Measurements from ENCODE around the gene KLLN.
"Not testable (repeated sequence)": the region's sequence is repeated elsewhere in the genome, so short reads cannot be mapped to it uniquely, and the experiment has no call there.

Gene KLLN

GRCh38 chr10:87863053-87863943, at the start of gene KLLN, which contains the start of gene PTEN:
Gene KLLN, minus strand, starts transcription at chr10:87863533. Its CDS starts 1,046 bp downstream, at chr10:87862487.
Gene PTEN, plus strand, starts transcription at chr10:87863625. Its CDS starts 845 bp downstream, at chr10:87864470.
- peak within 1 kb of the TSS; percentile 24; the same call in 1 of the 2 replicates for H2AFZ ChIP-seq (ENCODE audit: low read depth)
- no peak for TF ChIP-seq CTCF (conservative IDR thresholded peaks at IDR 0.05; ENCODE audit: low read depth, low read length)

GRCh38 chr10:87903396-87903795, 40.1 kb upstream of the KLLN start:
- peaks cover 100% of the 10 kb centered on the region for H3K79me2 ChIP-seq (ENCODE audit: insufficient read depth, low read depth)
- H3K4me3 ChIP-seq (IDR thresholded peaks at IDR 0.05; ENCODE audit: insufficient read depth, low read depth, low read length); H3K4me2 ChIP-seq; H3K27me3 ChIP-seq (ENCODE audit: insufficient read depth, low read depth); H3K27ac ChIP-seq; H3K9ac ChIP-seq; H2AFZ ChIP-seq (ENCODE audit: low read depth): not testable (repeated sequence)
- H3K36me3 ChIP-seq (ENCODE audit: insufficient read depth), result peaks cover 11% of the 10 kb centered on the region
- peaks cover 71% of the 10 kb centered on the region for H4K20me1 ChIP-seq (ENCODE audit: insufficient read depth)
- H3K4me1 ChIP-seq (ENCODE audit: low read depth, poor library complexity, severe bottlenecking), result peaks cover 63% of the 10 kb centered on the region

More at GRCh38 chr10:87863053-87863943, at the start of gene KLLN, which contains the start of gene PTEN:
- peak within 1 kb of the TSS; percentile 100 for H3K4me2 ChIP-seq
- H3K4me1 ChIP-seq (ENCODE audit: low read depth, poor library complexity, severe bottlenecking), result peaks cover 25% of the 10 kb centered on the region
- H3K9ac ChIP-seq, result peak within 1 kb of the TSS; percentile 94
- H3K4me3 ChIP-seq (IDR thresholded peaks at IDR 0.05; ENCODE audit: insufficient read depth, low read depth, low read length), result peak within 1 kb of the TSS; percentile 8
- peak within 1 kb of the TSS; percentile 98 for H3K27ac ChIP-seq
- H3K36me3 ChIP-seq (ENCODE audit: insufficient read depth), result peaks cover 10% of the 10 kb centered on the region; the same call in 1 of the 2 replicates
- H3K79me2 ChIP-seq (ENCODE audit: insufficient read depth, low read depth), result peaks cover 78% of the 10 kb centered on the region
- H4K20me1 ChIP-seq (ENCODE audit: insufficient read depth), result no peaks in the 10 kb centered on the region; the same call in 1 of the 2 replicates
- H3K27me3 ChIP-seq (ENCODE audit: insufficient read depth, low read depth), result no peaks in the 10 kb centered on the region

GRCh38 chr10:87897957-87898356, 34.6 kb upstream of the KLLN start:
- peaks cover 65% of the 10 kb centered on the region for H4K20me1 ChIP-seq (ENCODE audit: insufficient read depth)

GRCh38 chr10:87896216-87896615, 32.9 kb upstream of the KLLN start:
- peaks cover 100% of the 10 kb centered on the region for H3K79me2 ChIP-seq (ENCODE audit: insufficient read depth, low read depth)
- H3K27me3 ChIP-seq (ENCODE audit: insufficient read depth, low read depth), result no peaks in the 10 kb centered on the region
- no peak overlapping the region for H3K27ac ChIP-seq
- H2AFZ ChIP-seq (ENCODE audit: low read depth), result no peak overlapping the region
- 0 out of 2 replicates have a peak, but pooled peaks cover 6% of the 10 kb centered on the region for H3K36me3 ChIP-seq (ENCODE audit: insufficient read depth)
- no peak for TF ChIP-seq CTCF (conservative IDR thresholded peaks at IDR 0.05; ENCODE audit: low read depth, low read length)
- no peak overlapping the region for H3K4me2 ChIP-seq
- H4K20me1 ChIP-seq (ENCODE audit: insufficient read depth), result peaks cover 55% of the 10 kb centered on the region
- no peak overlapping the region for H3K4me3 ChIP-seq (IDR thresholded peaks at IDR 0.05; ENCODE audit: insufficient read depth, low read depth, low read length)
- no peak overlapping the region for H3K9ac ChIP-seq
- H3K4me1 ChIP-seq (ENCODE audit: low read depth, poor library complexity, severe bottlenecking), result peaks cover 27% of the 10 kb centered on the region

More at GRCh38 chr10:87897957-87898356, 34.6 kb upstream of the KLLN start:
- not testable (repeated sequence) for H3K27ac ChIP-seq; H3K4me2 ChIP-seq; H2AFZ ChIP-seq (ENCODE audit: low read depth); H3K36me3 ChIP-seq (ENCODE audit: insufficient read depth); H3K27me3 ChIP-seq (ENCODE audit: insufficient read depth, low read depth); H3K9ac ChIP-seq; H3K4me3 ChIP-seq (IDR thresholded peaks at IDR 0.05; ENCODE audit: insufficient read depth, low read depth, low read length)
- Histone ChIP-seq H3K4me1 (ENCODE audit: low read depth, poor library complexity, severe bottlenecking) (peaks cover 28% of the 10 kb centered on the region), H3K79me2 (ENCODE audit: insufficient read depth, low read depth) (peaks cover 100% of the 10 kb centered on the region)

GRCh38 chr10:87895430-87895829, 32.1 kb upstream of the KLLN start:
- no peak overlapping the region for H2AFZ ChIP-seq (ENCODE audit: low read depth)
- TF ChIP-seq CTCF (conservative IDR thresholded peaks at IDR 0.05; ENCODE audit: low read depth, low read length), result no peak
- H3K36me3 ChIP-seq (ENCODE audit: insufficient read depth), result 0 out of 2 replicates have a peak, but pooled peaks cover 6% of the 10 kb centered on the region
- H3K4me1 ChIP-seq (ENCODE audit: low read depth, poor library complexity, severe bottlenecking), result peaks cover 21% of the 10 kb centered on the region
- H3K27ac ChIP-seq, result no peak overlapping the region
- no peak overlapping the region for H3K4me3 ChIP-seq (IDR thresholded peaks at IDR 0.05; ENCODE audit: insufficient read depth, low read depth, low read length)
- no peak overlapping the region for H3K4me2 ChIP-seq
- peaks cover 48% of the 10 kb centered on the region for H4K20me1 ChIP-seq (ENCODE audit: insufficient read depth)
- no peaks in the 10 kb centered on the region for H3K27me3 ChIP-seq (ENCODE audit: insufficient read depth, low read depth)
- no peak overlapping the region for H3K9ac ChIP-seq
- H3K79me2 ChIP-seq (ENCODE audit: insufficient read depth, low read depth), result peaks cover 100% of the 10 kb centered on the region

Measured in KMS-11 (cell line).